HCT116 (cell line): ENCODE measurements around the gene PSME1. TPM values are rescaled to one million over a fixed set of nuclear protein-coding genes. Genes with fewer than 3 reads are reported as not detected.

Experiments used
- ATAC-seq: fragments of 200-7000 bp; cut with Tn5 transposase; 2 replicates; pipeline ENCODE4 v1.9.1; 2020; ENCODE audit warnings: mild to moderate bottlenecking, moderate library complexity
- BruUV-seq: library from RNA; stranded (reverse); fragments of 400-500 nt; replicated peaks from 2 replicates; lab custom pipeline; 2021; lab: Mats Ljungman, UMichigan
- CTCF ChIA-PET: fragments of 300-600 bp; sonication (Branson Sonifier 250); formaldehyde crosslinking; loops from one replicate; lab custom pipeline; 2021; ENCODE audit warnings: antibody characterized with exemption; lab: Charles Lee
- POLR2A ChIA-PET: fragments of 300-600, 350-600 bp; sonication (Branson Sonifier 250); formaldehyde crosslinking; loops from one replicate; lab custom pipeline; 2021; ENCODE audit warnings: antibody characterized with exemption; lab: Charles Lee
- RAD21 ChIA-PET, 2 experiments: fragments of 300-600 bp; sonication (Branson Sonifier 250); formaldehyde crosslinking; loops; one replicate each; lab custom pipeline; 2023; ENCODE audit warnings: low total read pairs in 2 of 2; ENCODE audit not compliant: uncharacterized antibody in 2 of 2, unreplicated experiment in 2 of 2, low non-redundant PET in 1 of 2; lab: Charles Lee
- DNase-seq: peaks from one replicate; pipeline ENCODE4 v3.0.0-alpha.2; 2010; ENCODE audit warnings: low read depth, low spot score
- H2AFZ ChIP-seq: fragments of 200-600 bp; shearing (Covaris generic), sonication (generic); 2 replicates; pipeline ENCODE4 v1.6.1; 2017; ENCODE audit warnings: low read depth, mixed run types, mixed read lengths, antibody characterized with exemption, low read length; ENCODE audit not compliant: poor library complexity, severe bottlenecking
- H3K27ac ChIP-seq: 2 replicates; pipeline ENCODE4 v1.5.1; 2012; ENCODE audit warnings: low read depth, low read length
- H3K27me3 ChIP-seq: fragments of 200-600 bp; sonication (generic); 2 replicates; pipeline ENCODE4 v1.6.1; 2016; ENCODE audit warnings: mixed run types, low read length, mixed read lengths; ENCODE audit not compliant: insufficient read depth
- H3K36me3 ChIP-seq, 2 experiments: fragments of 200-500 bp in 1 of 2; fragments of 200-600 bp in 1 of 2; sonication (Bioruptor generic) in 1 of 2; sonication (generic) in 1 of 2; 2 replicates each; pipeline versions ENCODE4 v1.5.1 to v1.6.1; 2014 to 2016; ENCODE audit warnings: low read length in 2 of 2, inconsistent platforms in 1 of 2, mixed read lengths in 1 of 2, mixed run types in 1 of 2; ENCODE audit not compliant: insufficient read depth in 2 of 2, control insufficient read depth in 1 of 2
- H3K4me1 ChIP-seq, 2 experiments: fragments of 200-600 bp in 1 of 2; sonication (generic) in 1 of 2; 2 replicates each; pipeline versions ENCODE4 v1.5.1 to v1.6.1; 2012 to 2017; ENCODE audit warnings: low read length in 2 of 2, inconsistent platforms in 1 of 2, mild to moderate bottlenecking in 1 of 2, mixed read lengths in 1 of 2, mixed run types in 1 of 2, moderate library complexity in 1 of 2; ENCODE audit not compliant: insufficient read depth in 2 of 2, control insufficient read depth in 1 of 2
- H3K4me2 ChIP-seq: fragments of 200-600 bp; sonication (generic); 2 replicates; pipeline ENCODE4 v1.6.1; 2017; ENCODE audit warnings: mixed run types, low read length, mixed read lengths
- H3K4me3 ChIP-seq, 2 experiments: fragments of 200-600 bp in 1 of 2; sonication (generic) in 1 of 2; replicated peaks in 1 of 2; 2 replicates each; pipeline ENCODE4 v1.5.1; 2011 to 2016; ENCODE audit warnings: low read length in 2 of 2, control low read depth in 1 of 2, low read depth in 1 of 2, mild to moderate bottlenecking in 1 of 2, mixed read lengths in 1 of 2, mixed run types in 1 of 2
- H3K79me2 ChIP-seq: fragments of 200-600 bp; sonication (generic); 2 replicates; pipeline ENCODE4 v1.6.1; 2017; ENCODE audit warnings: mild to moderate bottlenecking, mixed run types, low read length, moderate library complexity, mixed read lengths; ENCODE audit not compliant: insufficient read depth
- H3K9ac ChIP-seq: fragments of 200-600 bp; sonication (generic); 2 replicates; pipeline ENCODE4 v1.6.1; 2016; ENCODE audit warnings: low read length, mixed read lengths
- H3K9me2 ChIP-seq: fragments of 200-600 bp; sonication (generic), shearing (Covaris generic); 2 replicates; pipeline ENCODE4 v1.6.1; 2017; ENCODE audit warnings: mixed run types, mild to moderate bottlenecking, moderate library complexity; ENCODE audit not compliant: insufficient read depth
- H3K9me3 ChIP-seq, 2 experiments: fragments of 200-500 bp in 1 of 2; fragments of 200-600 bp in 1 of 2; sonication (Bioruptor generic) in 1 of 2; sonication (generic) in 1 of 2; 2 replicates each; pipeline ENCODE4 v1.6.1; 2014 to 2017; ENCODE audit warnings: low read length in 2 of 2, mixed read lengths in 2 of 2, inconsistent platforms in 1 of 2, low read depth in 1 of 2, mild to moderate bottlenecking in 1 of 2, mixed run types in 1 of 2, moderate library complexity in 1 of 2; ENCODE audit not compliant: control insufficient read depth in 1 of 2, insufficient read depth in 1 of 2
- H4K20me1 ChIP-seq: fragments of 200-600 bp; sonication (generic), shearing (Covaris generic); 2 replicates; pipeline ENCODE4 v1.6.1; 2017; ENCODE audit warnings: mixed run types, mild to moderate bottlenecking, moderate library complexity; ENCODE audit not compliant: insufficient read depth
- CEBPB ChIP-seq: IDR thresholded peaks from 2 replicates; pipeline ENCODE4 v1.6.1; 2012; ENCODE audit warnings: low read depth
- ELF1 ChIP-seq: IDR thresholded peaks from 2 replicates; pipeline ENCODE4 v1.6.1; 2012; ENCODE audit warnings: low read depth, borderline replicate concordance
- EZH2 ChIP-seq: fragments of 200-600 bp; sonication (generic); IDR thresholded peaks from 2 replicates; pipeline ENCODE4 v1.6.1; 2017; ENCODE audit warnings: antibody characterized with exemption, mixed run types
- FOSL1 ChIP-seq: IDR thresholded peaks from 2 replicates; pipeline ENCODE4 v1.6.1; 2012; ENCODE audit warnings: low read depth
- JUND ChIP-seq: IDR thresholded peaks from 2 replicates; pipeline ENCODE4 v1.6.1; 2012
- POLR2A ChIP-seq: IDR thresholded peaks from 2 replicates; pipeline ENCODE4 v1.7.0; 2011; ENCODE audit warnings: borderline replicate concordance; ENCODE audit not compliant: insufficient read depth, insufficient read length; ENCODE audit errors: extremely low read depth
- POLR2AphosphoS5 ChIP-seq: IDR thresholded peaks from 2 replicates; pipeline ENCODE4 v1.6.1; 2011; ENCODE audit warnings: mild to moderate bottlenecking, low read depth, low read length, moderate library complexity
- SRF ChIP-seq: IDR thresholded peaks from 2 replicates; pipeline ENCODE4 v1.6.1; 2012; ENCODE audit warnings: low read depth
- TCF7L2 ChIP-seq: IDR thresholded peaks from 2 replicates; pipeline ENCODE4 v1.7.0; 2011; ENCODE audit warnings: borderline replicate concordance, inconsistent platforms; ENCODE audit not compliant: insufficient read depth, insufficient read length; ENCODE audit errors: extremely low read depth
- ZNF274 ChIP-seq: fragments of 200-500 bp; sonication (Bioruptor generic); IDR thresholded peaks from 2 replicates; pipeline ENCODE4 v1.6.1; 2014; ENCODE audit warnings: mild to moderate bottlenecking, low read depth, low read length, inconsistent platforms
- intact Hi-C: fragments of 100-400 bp; cut with micrococcal nuclease; formaldehyde crosslinking; loops from 2 replicates; pipeline ENCODE4 v1.10.0; 2022
- total RNA-seq: library from RNA; stranded (reverse); gene quantifications from one replicate; pipeline ENCODE4 v1.2.1, GENCODE V29; 2021; ENCODE audit not compliant: unreplicated experiment
- TF ChIP-seq, protein P1 (sequence below): IDR thresholded peaks from 2 replicates; pipeline ENCODE4 v1.6.1; 2012
- TF ChIP-seq, protein P2 (sequence below): IDR thresholded peaks from 2 replicates; pipeline ENCODE4 v1.6.1; 2011; ENCODE audit warnings: mild to moderate bottlenecking, low read length, moderate library complexity; ENCODE audit not compliant: insufficient replicate concordance; ENCODE audit errors: extremely low read depth

The PSME1 gene
- total RNA-seq, 1 experiment from 2014 or later = 174 TPM

DNA sequence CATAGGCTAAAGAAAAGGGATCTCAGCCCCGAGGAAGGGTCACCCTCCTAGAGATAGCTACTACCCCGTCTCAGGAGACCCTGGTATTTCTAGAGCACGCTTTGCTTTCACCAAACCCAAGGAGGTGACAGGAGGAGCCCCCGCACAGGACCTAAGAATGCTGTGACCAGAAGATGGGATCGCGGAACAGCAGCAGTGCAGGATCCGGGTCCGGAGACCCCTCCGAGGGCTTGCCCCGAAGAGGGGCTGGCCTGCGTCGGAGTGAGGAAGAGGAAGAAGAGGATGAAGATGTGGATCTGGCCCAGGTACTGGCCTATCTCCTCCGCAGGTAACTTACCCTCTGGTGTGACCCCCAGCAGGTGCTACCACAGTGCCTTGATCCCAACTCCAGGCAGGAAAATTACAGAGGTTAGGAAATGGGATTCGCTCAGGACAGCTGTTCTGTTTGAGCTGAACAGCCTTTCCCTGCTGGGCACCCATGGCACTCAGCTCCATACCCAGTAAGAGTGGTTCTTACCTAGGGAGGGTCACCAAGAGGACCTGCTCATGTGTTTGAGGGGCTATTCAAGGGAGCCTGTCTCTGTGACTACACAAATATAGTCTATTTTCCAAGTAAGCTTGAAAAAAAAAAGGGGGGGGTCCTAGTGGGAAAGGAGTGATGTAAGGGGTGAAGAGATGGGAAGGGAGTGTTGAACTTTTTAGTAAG lies 20.4 kb upstream of the PSME1 start:
- ATAC-seq = no peak
- intact Hi-C loops = loop anchor here (2.0 kb wide), 1 partner anchor 45 kb away; the partner anchor contains the start of gene IRF9
- H3K9me3 ChIP-seq = no peaks in the 10 kb centered on the region
- TF ChIP-seq ELF1 = no peak
- no peak for TF ChIP-seq POLR2AphosphoS5
- no peak for TF ChIP-seq JUND
- no peak for TF ChIP-seq CEBPB
- TF ChIP-seq EZH2 = no peak
- TF ChIP-seq FOSL1 = no peak
- no peak for TF ChIP-seq ZNF274
- no peak for TF ChIP-seq SRF
- TF ChIP-seq POLR2A = no peak
- TF ChIP-seq TCF7L2 = no peak
- TF ChIP-seq, protein P1, sequence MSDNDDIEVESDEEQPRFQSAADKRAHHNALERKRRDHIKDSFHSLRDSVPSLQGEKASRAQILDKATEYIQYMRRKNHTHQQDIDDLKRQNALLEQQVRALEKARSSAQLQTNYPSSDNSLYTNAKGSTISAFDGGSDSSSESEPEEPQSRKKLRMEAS = no peak
- TF ChIP-seq, protein P2, sequence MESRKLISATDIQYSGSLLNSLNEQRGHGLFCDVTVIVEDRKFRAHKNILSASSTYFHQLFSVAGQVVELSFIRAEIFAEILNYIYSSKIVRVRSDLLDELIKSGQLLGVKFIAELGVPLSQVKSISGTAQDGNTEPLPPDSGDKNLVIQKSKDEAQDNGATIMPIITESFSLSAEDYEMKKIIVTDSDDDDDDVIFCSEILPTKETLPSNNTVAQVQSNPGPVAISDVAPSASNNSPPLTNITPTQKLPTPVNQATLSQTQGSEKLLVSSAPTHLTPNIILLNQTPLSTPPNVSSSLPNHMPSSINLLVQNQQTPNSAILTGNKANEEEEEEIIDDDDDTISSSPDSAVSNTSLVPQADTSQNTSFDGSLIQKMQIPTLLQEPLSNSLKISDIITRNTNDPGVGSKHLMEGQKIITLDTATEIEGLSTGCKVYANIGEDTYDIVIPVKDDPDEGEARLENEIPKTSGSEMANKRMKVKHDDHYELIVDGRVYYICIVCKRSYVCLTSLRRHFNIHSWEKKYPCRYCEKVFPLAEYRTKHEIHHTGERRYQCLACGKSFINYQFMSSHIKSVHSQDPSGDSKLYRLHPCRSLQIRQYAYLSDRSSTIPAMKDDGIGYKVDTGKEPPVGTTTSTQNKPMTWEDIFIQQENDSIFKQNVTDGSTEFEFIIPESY = no peak
- peaks cover 6 to 16% of the 10 kb centered on the region in 2 experiments; a peak in 3 of 4 replicates for H3K4me1 ChIP-seq
- no peaks in the 10 kb centered on the region for H3K27me3 ChIP-seq
- ChIA-PET CTCF (interaction anchor here (1.2 to 2.7 kb wide), 6 partner anchors 18 to 182 kb away, joined by 3 to 11 read pairs (median 8); partner anchors contain the start of gene EMC9), RAD21 (interaction anchor here (0.5 to 1.6 kb wide), 4 partner anchors 22 to 450 kb away, joined by 3 to 10 read pairs (median 4); partner anchors contain the start of gene EMC9 (in 1 of the 2)), POLR2A (interaction anchor here (0.9 to 2.6 kb wide), 12 partner anchors 9 to 127 kb away, joined by 3 to 49 read pairs (median 8); partner anchors contain the start of genes EMC9, FITM1, IPO4 and IRF9)
- H3K9me2 ChIP-seq = no peaks in the 10 kb centered on the region
- BruUV-seq = TSS peak; percentile 67
- H3K79me2 ChIP-seq = peaks cover 14% of the 10 kb centered on the region; the same call in 1 of the 2 replicates
- H3K9ac ChIP-seq = peak overlapping the region; percentile 84
- H3K36me3 ChIP-seq = peaks cover 10 to 14% of the 10 kb centered on the region in 2 experiments
- peak overlapping the region; percentile 95 for H3K4me2 ChIP-seq
- peak overlapping the region; percentile 23 for H2AFZ ChIP-seq
- peak overlapping the region; percentile 97 for H3K27ac ChIP-seq
- H4K20me1 ChIP-seq = no peaks in the 10 kb centered on the region
- peak overlapping the region; percentile 86 to 92 for H3K4me3 ChIP-seq
- no peak for DNase-seq
